NCI-H2081 (cell line): ENCODE measurements around the gene ARID4A.
"Not testable (repeated sequence)": the region's sequence is repeated elsewhere in the genome, so short reads cannot be mapped to it uniquely, and the experiment has no call there.

Source experiments
- DNase-seq, 2 experiments: peaks; one replicate each; lab custom pipeline; 2025; lab: John Stamatoyannopoulos, UW

ARID4A gene

DNA sequence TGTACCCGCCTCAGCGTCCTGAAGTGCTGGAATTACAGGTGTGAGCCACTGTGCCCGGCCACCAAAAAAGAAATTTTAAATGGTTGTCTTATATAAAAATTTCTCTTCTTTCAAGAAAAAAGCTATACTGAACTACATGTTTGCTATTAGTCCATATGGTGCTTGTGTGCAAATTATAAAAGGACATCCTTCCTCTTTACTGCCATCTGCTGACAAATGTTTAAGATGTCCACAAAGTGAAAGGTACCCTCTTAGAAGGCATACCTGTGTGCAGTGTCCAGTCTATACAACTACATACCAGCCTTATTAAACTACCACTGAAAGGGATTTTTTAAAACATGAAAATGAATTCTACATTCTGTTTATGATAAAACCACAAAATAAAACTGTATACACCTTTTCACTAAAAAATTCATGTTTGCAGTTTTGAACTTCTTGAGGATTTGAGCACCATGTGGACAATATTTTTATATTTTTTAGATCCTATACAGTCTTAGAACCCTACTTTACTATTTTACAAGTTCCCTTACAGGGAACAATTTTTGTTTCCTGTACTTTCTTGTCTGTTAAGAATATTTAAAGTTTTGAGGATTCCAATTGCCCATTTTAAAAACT lies 64.5 kb downstream of the ARID4A start:
- peak; percentile 7 to 46 for DNase-seq

DNA sequence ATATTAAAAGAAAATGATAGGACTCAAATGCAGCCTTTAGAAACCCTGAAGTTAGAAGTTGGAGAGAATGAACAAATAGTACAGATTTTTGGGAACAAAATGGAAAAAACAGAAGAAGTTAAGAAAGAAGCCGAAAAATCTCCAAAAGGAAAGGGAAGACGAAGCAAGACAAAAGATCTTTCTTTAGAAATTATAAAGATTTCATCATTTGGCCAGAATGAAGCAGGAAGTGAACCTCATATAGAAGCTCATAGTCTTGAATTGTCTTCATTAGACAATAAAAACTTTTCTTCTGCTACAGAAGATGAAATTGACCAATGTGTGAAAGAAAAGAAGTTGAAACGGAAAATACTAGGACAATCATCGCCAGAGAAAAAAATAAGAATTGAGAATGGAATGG lies 66.0 kb downstream of the ARID4A start:
- DNase-seq = no peak

DNA sequence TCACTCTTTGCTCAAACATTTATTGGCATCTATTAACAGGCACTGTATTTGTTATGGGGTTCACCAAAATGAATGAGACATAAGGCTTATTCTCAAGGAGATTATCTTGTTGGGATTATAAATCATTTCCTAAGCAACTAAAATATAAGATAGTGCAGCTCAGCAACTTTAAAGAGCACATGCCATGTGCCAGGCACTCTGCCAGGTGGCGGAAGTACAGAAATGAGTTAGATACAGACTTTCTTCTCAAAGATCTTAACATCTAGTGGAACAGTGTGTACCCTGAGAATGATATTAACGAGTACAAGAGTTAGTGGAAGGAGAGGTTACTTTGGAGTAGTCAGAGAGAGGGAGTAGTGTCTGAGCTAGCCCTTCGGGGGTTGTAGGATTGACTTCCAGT lies 68.9 kb downstream of the ARID4A start:
- no peak for DNase-seq

DNA sequence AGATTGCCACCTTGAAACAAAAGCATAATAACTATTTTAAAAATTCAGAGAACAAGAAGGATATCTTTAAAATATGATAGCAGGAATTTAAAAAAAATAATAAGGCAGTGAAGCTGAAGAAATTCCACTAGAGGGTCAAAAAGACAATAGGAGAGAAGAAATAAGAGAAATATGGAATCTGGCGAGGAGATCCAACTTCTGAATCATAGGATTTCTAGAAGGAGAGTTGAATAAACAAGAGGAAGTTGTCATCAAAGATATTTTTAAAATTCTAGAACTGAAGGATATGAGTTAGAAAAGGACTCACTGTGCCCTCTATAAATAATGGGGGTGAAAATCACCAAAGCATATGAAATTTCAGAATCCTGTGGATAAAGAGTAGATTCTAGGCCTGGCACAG lies 70.6 kb downstream of the ARID4A start:
- DNase-seq = no peak

DNA sequence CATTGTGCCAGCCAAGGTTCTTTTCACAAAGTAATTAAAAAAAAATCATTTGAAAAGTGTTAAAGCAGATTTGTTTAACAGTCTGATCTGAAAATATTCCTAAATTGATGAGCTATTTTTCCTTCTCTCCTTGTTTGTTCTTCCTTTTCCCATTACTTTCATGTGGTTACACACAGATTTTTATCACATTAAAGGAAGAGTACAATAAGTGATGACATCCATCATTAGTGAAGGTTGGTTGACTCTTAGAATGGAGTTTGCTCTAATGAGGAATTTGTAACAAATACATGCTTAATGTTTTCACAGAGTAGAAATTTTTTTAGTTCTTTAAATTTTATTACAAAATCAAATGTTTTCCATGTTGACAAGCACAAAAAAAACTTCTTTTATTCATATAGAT lies 78.4 kb downstream of the ARID4A start:
- no peak for DNase-seq

DNA sequence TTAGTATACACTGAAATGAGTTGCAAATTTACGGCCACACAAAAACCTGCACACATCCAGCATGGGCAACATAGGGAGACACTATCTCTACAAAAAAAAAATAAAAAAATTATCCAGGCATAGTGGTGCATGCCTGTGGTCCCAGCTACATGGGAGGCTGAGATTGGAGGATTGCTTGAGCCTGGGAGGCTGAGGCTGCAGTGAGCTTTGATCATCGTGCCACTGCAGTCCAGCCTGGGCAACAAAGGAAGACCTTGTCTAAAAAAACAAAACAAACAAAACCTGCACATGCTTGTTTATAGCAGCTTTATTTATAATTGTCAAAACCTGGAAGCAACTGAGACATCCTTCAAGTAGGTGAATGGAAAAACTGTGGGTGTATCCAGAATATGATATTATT lies 92.5 kb downstream of the ARID4A start:
- no peak for DNase-seq

DNA sequence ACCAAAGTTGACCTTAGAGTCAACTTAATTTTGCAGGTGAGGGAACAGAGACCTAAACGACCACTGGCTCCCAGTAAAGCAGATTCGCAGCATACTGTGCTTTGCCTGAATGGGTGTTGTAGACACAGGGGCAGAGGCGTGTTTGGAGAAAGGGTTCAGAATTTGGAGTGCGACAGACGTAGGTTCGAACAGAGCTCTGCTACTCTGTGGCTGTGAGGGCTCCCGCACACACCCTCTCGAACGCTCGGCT lies 97.1 kb downstream of the ARID4A start:
- no peak for DNase-seq

DNA sequence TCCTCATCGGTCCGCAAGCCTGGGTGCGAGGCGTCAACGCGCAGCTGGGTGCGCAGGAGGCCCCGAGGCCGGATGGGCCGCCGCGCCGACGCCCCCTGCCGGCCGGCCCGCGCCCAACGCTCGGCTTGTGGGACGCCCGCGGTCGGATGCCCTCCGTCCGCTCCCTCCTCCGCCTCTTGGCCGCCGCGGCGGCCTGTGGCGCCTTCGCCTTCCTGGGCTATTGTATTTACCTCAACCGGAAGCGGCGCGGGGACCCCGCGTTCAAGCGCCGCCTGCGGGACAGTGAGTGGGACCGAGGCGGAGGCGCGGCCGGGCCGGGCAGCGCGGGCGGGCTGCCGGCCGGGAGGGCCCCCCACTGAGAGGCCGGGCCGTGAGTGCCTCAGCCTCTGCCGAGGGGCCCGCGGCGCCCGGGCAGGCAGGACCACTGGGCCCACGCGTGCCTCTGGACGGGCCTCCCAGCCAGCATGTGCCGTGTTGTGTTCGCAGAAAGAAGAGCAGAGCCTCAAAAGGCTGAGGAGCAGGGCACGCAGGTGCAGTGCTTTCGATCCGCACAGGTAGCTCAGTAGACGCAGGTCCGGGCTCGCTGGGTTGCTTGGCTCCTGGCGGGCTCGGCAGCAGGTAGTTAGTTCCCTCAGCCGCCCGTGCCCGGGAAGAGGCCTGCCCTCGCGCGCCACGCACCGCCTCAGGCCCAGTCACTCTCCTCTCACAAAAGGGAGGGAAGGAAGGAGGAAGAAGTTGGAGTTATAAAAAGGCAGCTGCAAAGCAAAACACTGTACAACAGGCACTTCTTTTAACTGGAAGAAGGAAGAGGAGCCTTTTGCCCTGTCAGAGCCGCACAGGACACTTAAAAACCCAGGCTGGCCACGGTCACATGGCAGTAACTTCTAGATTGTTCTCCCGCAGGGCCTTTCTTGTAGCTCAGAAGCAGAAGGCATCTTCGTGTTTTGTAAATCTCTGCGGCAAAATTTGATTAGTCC lies 97.7 kb downstream of the ARID4A start, which contains the start of gene TOMM20L:
TSS of gene TOMM20L (plus strand) at position 119 of the 977 bp plus-strand sequence. CDS start at position 147, 28 bp downstream.
- DNase-seq = peak; percentile 58 to 74

DNA sequence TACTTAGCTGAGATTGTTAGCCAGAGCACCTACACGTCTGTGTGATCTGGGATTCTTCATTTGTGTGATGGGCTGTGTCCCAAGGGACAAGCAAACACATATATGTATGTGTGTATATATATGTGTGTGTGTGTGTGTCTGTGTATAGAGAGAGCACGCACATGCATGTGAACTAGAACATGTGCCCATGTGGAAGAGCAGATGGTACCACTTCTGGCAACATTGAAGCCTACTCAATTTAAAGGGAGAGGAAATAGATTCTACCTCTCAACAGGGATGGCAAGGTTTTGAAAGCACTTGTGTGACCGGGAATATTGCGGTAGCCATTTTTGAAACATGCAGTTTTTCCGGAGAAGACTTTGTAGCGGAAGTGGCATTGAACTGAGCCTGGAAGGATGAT lies 98.8 kb downstream of the ARID4A start:
- DNase-seq = no peak

DNA sequence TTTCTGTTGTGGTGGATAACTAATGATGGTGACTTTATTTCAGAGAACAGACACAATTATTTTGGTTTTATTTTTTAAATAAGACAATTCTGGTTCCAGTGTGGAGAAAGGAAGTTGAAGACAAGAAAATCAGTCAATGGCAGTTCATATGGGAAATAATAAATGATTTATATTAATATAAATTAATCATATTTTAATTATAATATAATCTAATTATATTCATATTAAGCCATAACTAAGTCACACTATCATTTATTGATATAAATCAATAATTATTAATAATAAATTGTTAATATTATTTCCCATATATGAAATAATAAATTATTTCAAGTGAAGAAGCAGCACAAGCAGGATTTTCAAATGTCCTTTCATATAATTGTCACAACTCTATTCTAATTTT lies 100.1 kb downstream of the ARID4A start:
- DNase-seq = no peak

DNA sequence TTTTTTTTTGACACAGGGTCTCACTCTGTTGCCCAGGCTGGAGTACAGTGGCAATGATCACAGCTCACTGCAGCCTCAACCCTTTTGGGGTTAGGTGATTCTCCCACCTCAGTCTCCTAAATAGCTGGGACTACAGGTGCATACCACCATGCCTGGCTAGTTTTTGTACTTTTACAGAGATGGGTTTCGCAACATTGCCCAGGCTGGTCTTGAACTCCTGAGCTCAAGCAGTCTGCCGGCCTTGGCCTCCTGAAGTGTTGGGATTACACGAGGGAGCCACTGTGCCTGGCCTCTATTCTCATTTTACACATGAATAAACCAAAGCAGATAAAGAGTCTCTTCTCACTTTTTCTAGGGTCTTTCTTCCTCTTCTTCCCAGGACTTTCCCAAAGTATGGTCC lies 100.5 kb downstream of the ARID4A start:
- DNase-seq = no peak

DNA sequence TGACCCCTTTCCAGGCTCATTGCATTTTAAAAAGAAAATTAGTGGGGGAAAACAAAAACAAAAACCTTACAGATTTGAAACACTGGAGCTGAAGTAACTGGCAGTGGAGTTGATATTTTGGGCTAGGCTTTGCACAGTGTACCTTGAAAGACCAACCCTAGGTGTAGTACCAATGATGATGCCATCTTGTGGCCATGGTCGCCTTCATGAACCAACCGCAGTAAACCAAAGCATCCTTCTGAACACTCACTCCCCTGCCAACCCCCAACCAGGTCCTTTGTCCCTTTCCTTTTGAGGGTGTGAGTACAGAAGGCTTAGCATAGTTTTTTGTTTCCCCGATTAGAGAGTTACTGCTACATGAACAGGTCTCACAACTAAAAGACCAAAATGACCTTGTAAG lies 103.2 kb downstream of the ARID4A start:
- DNase-seq = peak in 1 of 2 experiments; percentile 6

DNA sequence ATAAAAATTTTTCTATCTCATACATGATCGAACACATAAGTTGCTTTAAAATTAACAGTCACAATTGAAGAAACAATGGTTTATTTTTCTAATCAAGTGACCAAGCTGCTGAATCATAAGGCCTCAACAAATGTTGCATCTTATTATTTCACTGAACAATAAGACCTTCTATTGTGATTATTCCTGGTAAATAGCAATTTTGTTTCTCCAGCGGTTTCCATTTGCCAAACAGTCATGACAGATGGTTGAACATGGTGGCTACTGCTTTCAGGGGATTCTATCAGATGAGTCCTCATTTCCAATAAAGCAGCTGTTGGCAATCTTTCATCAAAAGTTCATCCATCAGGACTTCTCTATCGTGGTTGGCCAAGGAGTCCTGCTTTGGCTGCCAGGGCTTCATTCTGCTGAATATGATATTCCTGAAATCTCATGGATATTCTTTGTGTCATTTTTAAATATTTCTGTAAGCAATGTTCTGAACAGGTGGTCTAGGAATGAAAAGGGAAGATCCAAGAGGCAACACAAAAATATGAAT lies 110.4 kb downstream of the ARID4A start:
- DNase-seq = no peak

DNA sequence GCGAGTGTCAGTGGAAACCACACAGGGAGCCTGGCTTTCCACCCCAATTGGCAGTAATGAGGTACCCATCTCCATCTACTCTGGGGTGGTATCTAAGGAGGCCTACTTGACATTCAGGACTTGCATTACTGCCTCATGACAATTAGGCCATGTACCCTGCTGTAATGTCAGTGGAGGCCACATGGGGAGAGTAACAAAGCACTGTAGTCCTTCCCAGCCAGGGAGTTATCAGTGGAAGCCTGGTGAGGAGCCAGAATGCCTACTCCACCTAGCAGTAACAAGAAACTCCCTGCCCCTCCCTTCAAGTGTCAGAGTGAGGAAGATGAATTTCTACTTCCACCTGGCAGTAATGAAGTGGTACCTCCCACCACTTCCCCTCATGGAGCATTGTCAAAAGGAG lies 116.5 kb downstream of the ARID4A start:
- peak in 1 of 2 experiments; percentile 12 for DNase-seq

DNA sequence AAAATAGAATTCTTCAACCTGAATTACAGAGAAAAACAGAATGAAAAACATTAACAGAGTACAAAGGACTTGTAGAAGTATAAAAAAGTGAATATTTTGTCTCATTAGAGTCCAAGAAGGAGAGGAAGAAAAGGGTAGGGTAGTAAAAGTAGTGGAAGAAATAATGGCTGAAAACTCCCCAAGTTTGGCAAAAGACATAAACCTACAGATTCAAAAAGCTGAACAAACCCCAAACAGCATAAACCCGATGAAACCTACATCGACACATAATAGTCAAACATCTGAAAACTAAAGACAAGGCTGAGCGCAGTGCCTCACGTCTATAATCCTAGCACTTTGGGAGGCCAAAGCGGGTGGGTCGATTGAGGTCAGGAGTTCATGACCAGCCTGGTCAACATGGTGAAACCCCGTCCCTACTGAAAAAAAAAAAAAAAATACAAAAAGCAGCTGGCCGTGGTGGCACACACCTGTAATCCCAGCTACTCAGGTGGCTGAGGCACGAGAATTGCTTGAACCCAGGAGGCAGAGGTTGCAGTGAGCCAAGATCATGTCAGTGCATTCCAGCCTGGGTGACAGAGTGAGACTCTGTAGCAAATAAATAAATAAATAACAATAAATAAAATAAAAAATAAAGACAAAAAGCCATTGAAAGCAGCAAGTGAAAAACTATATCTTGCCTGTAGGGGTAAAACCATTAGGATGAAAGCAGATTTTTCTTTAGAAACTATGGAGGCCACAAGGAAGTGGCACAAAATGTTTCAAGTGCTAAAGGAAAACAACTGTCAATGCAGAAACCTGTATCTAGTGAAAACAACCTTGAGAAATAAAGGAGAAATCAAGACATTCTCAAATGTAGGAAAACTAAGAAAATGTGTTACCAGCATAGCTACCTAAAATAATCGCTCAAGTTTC lies 117.5 kb downstream of the ARID4A start:
- DNase-seq = no peak

DNA sequence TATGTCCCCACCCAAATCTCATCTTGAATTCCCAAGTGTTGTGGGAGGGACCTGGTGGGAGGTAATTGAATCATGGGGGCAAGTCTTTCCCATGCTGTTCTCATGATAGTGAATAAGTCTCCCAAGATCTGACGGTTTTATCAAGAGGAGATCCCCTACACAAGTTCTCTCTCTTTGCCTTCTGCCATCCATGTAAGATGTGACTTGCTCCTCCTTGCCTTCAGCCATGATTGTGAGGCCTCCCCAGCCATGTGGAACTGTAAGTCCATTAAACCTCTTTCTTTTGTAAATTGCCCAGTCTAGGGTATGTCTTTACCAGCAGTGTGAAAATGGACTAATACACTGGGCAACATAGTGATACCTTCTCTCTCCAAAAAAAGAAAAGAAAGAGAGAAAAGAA lies 118.6 kb downstream of the ARID4A start:
- not testable (repeated sequence) for DNase-seq
